Measurements from ENCODE around the gene CAPN7.

The CAPN7 gene

DNA sequence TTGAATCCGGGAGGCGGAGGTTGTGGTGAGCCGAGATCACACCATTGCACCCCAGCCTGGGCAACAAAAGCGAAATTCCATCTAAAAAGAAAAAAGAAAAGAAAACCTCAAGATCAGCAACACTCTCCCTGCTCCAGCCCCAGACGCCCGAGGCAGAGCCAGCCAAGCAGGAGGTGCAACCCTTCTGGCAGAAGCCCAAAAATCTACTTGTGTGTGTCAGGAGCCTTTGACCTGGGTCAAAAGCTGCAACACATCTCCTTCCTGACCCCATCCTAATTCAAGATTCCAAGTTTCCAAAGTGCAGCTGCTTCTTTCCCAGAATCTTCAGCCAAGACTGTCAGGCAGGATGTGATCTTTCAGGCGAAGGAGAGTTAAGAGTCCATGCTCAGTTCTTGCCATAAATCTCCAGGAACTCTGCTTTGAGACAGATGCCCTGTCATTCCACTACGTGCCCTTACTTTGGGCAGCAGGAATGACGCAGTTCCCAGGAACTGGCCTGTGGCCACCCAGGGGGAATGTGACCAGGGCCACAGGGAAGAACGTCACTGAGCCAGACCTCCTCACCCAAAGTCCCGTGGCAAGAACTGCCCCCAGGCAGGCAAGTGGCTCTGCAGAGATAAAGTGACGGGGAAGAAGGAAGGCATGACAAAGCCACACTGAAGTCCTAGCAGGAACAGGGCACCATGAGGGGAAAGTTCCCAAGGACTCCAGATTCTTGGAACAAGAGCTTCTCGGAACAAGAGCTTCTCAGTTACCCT is 86.9 kb downstream of the CAPN7 start:
- no peak for DNase-seq (ENCODE audit: low read depth)
- TF ChIP-seq, protein P1, sequence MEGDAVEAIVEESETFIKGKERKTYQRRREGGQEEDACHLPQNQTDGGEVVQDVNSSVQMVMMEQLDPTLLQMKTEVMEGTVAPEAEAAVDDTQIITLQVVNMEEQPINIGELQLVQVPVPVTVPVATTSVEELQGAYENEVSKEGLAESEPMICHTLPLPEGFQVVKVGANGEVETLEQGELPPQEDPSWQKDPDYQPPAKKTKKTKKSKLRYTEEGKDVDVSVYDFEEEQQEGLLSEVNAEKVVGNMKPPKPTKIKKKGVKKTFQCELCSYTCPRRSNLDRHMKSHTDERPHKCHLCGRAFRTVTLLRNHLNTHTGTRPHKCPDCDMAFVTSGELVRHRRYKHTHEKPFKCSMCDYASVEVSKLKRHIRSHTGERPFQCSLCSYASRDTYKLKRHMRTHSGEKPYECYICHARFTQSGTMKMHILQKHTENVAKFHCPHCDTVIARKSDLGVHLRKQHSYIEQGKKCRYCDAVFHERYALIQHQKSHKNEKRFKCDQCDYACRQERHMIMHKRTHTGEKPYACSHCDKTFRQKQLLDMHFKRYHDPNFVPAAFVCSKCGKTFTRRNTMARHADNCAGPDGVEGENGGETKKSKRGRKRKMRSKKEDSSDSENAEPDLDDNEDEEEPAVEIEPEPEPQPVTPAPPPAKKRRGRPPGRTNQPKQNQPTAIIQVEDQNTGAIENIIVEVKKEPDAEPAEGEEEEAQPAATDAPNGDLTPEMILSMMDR (IDR thresholded peaks at IDR 0.05; ENCODE audit: control insufficient read depth, extremely low read depth, insufficient read depth) = no peak
- no peak overlapping the region for H3K4me3 ChIP-seq (ENCODE audit: low read depth, low read length)

DNA sequence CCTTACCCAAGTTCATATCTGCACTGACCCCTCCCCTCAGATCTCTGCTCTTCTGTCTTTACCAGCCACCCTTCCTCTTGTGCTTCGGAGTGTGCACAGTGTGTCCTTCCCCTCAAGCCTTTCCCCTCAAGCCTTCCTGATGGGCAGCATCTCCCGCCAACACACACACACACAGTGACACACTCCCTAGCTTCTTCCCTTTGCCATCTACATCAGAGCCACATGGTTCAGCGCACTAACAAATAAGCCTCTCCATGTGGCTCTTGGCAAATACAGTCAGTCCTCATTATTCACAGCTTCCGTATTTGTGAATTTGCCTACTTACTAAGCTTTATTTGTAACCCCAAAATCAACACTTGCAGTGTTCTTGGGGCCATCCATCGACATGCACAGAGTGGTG is 88.9 kb downstream of the CAPN7 start:
- DNase-seq (ENCODE audit: low read depth) = no peak

DNA sequence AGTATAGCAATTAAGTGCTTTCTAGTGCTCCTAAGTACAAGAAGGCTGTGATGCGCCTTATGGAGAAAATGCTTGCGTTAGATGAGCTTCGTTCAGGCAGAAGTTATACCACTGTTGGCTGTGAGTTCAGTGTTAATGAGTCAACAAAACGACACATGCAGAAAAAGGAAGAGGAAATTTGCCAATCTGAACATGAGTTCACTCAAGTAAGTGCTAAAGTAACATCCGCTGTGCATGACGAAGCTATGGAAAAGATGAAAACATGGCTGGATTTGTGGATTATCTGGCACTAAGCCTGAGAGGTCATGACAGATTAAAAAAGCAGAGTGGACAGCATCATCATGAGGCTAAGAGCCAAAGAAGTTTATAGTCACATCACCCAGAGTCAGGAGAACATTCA is 89.5 kb downstream of the CAPN7 start:
- TF ChIP-seq, protein P1 (IDR thresholded peaks at IDR 0.05; ENCODE audit: control insufficient read depth, extremely low read depth, insufficient read depth) = no peak
- DNase-seq (ENCODE audit: low read depth) = no peak
- no peak overlapping the region for H3K4me3 ChIP-seq (ENCODE audit: low read depth, low read length)

More for the DNA sequence above, 88.9 kb downstream of the CAPN7 start:
- no peak overlapping the region for H3K4me3 ChIP-seq (ENCODE audit: low read depth, low read length)
- TF ChIP-seq, protein P1 (IDR thresholded peaks at IDR 0.05; ENCODE audit: control insufficient read depth, extremely low read depth, insufficient read depth) = no peak

DNA sequence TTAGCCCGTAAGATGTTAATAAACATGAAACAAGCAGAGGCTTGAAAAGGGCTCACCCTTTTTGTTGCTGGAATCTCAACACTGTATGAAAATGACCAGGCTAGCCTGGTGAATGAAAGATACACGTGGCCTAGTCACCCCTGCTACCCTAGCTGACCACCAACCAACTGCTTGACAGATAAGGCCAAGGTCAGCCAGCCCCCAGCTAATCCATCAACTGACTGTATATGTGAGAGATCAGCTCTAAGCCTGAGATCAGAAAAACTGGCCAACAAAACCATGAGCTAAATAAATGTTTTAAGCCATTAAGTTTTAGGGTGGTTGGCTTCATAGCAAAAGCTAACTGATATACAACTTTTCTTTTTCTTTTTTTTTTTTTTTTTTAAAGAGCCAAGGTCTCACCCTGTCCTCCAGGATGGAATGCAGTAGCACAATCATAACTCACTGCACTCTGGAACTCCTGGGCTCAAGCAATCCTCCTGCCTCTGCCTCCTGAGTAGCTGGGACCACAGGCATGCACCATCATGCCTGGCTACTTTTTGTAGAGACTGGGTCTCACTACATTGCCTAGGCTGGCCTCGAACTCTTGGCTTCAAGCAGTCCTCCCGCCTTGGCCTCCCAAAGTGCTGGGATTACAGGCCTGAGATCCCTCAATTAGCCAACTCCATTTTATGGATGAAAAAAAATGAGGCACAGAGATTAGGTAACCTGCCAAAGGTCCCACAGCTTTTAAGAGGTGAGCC is 91.7 kb downstream of the CAPN7 start:
- DNase-seq (ENCODE audit: low read depth) = no peak
- TF ChIP-seq, protein P1 (IDR thresholded peaks at IDR 0.05; ENCODE audit: control insufficient read depth, extremely low read depth, insufficient read depth) = no peak
- H3K4me3 ChIP-seq (ENCODE audit: low read depth, low read length) = no peak overlapping the region

DNA sequence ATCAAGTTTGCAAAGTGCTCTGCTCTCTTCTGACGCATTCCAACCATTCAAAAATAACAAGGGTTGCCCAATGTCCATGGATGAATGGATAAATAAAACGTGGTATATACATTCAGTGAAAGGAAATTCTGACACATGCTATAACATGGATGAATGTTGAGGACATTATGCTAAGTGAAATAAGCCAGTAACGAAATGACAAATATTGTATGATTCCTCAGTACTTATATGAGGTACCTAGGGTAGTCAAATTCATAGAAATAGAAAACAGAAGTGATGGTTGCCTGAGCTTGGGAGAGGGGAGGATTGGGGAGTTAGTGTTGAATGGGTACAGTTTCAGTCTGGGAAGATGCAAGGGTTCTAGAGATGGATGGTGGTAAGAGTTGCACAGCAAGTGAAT is 92.5 kb downstream of the CAPN7 start:
- no peak for DNase-seq (ENCODE audit: low read depth)
- TF ChIP-seq, protein P1 (IDR thresholded peaks at IDR 0.05; ENCODE audit: control insufficient read depth, extremely low read depth, insufficient read depth) = no peak
- no peak overlapping the region for H3K4me3 ChIP-seq (ENCODE audit: low read depth, low read length)

DNA sequence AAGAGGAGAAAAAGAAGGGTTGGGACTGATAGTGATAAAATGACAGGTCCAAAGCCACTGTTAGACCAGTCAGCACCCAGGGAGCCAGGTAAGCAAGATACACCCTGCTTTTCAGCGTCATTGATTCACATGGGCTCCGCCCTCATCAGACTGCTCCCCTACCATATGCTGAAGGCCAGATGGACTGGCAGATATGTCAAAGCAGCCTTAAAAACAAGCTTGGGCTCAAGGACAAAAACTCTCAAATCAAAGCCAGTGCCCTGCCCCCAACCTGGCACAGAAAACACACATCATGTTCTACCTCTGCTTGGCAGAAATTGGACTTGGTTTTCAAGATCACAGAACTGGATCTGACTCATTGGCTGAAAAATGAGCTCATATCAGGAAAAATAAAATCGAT is 93.0 kb downstream of the CAPN7 start:
- DNase-seq (ENCODE audit: low read depth) = no peak
- TF ChIP-seq, protein P1 (IDR thresholded peaks at IDR 0.05; ENCODE audit: control insufficient read depth, extremely low read depth, insufficient read depth) = no peak

More for the DNA sequence above, 93.0 kb downstream of the CAPN7 start:
- H3K4me3 ChIP-seq (ENCODE audit: low read depth, low read length) = no peak overlapping the region
